ENCODE results near the gene NUB1.
A peak's percentile ranks its signal among the peaks of the same experiment; 100 is the strongest.
"Not testable (repeated sequence)": the region's sequence is repeated elsewhere in the genome, so short reads cannot be mapped to it uniquely, and the experiment has no call there.

Gene NUB1

GRCh38 chr7:151341357-151342101, at the start of gene NUB1:
Gene NUB1 (plus strand): TSS chr7:151341812. CDS start chr7:151345350, 3,538 bp downstream.
- DNase-seq (ENCODE audit: low spot score), result peak; percentile 71

GRCh38 chr7:151292850-151293249, 48.8 kb upstream of the NUB1 start:
- DNase-seq (ENCODE audit: low spot score), result no peak

DNA sequence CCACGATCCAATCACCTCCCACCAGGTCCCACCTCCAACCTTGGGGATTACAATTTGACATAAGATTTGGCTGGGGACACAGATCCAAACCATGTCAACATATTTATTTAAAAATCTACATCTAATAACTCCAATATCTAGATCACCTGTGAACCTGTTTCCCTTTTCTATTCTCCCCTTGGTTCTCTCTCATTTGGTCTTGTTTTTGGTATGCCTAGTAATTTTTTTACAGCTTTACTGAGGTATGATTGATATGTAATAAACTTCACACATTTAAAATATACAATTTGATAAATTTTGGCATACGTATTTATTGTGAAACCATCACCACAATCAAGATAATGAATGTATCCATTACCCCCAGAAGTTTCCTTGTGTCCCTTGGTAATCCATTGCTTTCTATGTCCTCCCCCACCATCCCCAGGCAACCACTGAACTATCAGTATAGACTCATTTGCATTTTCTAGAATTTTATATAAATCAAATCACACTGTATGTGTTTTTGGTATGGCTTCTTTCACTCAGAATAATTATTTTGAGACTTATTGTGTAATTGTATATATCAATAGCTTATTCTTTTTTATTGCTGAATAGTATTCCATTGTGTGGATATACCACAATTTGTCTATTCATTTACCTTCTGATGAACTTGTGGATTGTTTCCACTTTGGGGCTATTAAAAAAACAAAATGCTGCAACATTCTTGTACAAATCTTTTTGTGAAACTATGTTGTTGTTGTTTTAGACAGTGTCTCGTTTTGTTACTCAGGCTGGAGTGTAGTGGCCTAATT, 45.2 kb upstream of the NUB1 start:
- no peak for DNase-seq (ENCODE audit: low spot score)

- no peak for DNase-seq (ENCODE audit: low spot score)
These were observed 42.8 kb upstream of the NUB1 start for GRCh38 chr7:151298765-151299164.

GRCh38 chr7:151299530-151299929, 42.1 kb upstream of the NUB1 start:
- no peak for DNase-seq (ENCODE audit: low spot score)

GRCh38 chr7:151299940-151300645, 41.5 kb upstream of the NUB1 start:
- DNase-seq (ENCODE audit: low spot score), result no peak

- no peak for DNase-seq (ENCODE audit: low spot score)
These were observed 39.8 kb upstream of the NUB1 start for GRCh38 chr7:151301471-151302462.

DNA sequence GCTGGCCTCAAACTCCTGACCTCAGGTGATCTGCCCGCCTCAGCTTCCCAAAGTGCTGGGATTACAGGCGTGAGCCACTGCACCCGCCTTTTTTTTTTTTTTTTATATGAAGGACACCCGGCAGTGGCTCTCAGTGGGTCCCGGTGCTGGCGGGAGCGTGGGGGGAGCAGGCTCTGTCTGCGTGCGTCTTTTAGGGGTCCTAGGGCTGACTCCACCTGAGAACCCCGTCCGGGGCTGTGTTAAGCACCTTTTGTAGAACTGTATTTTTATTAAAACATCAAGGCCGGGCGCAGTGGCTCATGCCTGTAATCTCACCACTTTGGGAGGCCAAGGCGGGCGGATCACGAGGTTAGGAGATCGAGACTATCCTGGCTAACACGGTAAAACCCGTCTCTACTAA, 37.4 kb upstream of the NUB1 start:
- DNase-seq (ENCODE audit: low spot score), result not testable (repeated sequence)

DNA sequence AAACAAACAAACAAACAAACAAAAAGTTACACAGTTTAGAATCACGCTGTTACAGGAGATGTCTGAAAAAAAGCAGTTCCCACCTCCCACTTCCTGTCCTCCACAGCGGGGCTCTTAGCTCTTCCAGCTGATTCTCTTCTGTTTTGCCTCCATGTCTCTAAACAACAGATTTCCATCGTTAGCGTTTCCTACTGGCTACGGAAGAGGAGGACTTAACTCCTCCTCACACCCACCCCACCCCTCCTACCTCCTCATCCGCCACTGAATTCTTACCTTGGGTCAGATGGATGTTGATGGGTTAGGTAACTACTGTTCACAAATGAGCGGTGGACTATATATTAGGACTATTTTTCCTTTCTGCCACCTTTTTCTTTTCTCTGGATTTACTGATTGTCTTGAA, 36.8 kb upstream of the NUB1 start:
- DNase-seq (ENCODE audit: low spot score), result no peak

- no peak for DNase-seq (ENCODE audit: low spot score)
These were observed 35.2 kb upstream of the NUB1 start for GRCh38 chr7:151306374-151306773.

GRCh38 chr7:151306860-151307259, 34.8 kb upstream of the NUB1 start:
- no peak for DNase-seq (ENCODE audit: low spot score)

DNA sequence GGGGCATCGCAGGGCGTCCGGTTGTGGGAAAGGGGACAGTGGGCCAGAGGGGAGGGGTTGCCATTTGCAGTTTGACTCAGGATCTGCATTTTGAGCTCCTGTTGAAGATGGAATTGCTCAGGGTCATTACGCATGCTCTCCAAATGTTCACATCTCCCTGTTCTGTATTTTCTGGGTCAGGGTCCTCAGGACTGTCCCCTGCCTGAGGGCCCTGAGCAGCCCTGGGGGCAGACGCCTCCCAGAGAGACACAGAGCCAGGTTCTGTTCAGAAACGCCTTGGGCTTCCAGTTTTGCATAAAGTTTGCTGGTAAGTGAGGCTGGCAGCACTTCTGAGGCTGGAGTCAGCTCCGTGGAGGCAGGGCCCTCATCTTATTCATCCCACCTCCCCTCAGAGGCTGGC, 34.1 kb upstream of the NUB1 start:
- no peak for DNase-seq (ENCODE audit: low spot score)

DNA sequence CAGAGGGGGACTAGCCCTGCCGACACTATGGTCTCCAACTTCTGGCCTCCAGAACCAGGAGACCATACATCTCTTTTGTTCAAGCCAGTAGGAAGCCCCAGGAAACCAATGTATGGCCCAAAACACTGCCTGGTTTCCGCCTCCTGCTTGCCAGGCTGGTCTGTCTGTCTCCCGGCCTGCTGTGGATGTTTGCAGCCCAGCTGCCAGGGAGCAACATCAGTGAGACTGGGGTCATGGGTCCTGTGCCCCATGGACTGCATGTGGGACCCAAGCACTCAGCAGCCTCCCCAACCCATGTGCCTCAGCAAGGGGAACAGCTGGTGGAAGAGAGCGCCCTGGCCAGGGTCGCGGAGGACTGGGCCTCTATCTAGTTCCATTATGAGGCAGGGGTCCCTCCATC, 33.4 kb upstream of the NUB1 start:
- no peak for DNase-seq (ENCODE audit: low spot score)

DNA sequence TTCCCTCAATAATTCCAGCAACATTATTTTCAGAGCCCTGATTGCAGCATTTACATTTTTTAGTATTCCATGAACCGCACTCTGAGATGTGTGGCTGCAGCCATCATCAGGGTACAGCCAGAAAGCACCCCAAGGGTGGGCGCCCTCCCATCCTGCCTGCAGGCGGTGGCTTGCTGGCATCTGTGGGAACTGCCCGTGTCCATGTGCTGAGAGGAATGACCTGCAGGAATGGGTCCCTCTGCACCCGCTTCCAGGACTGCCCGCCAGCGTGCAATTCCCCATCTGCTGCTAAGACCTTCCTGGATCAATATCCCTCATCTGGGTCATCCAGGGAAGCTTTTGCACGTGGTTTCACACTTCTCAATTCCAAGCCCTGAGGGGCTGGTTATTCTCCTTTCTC, 32.8 kb upstream of the NUB1 start:
- DNase-seq (ENCODE audit: low spot score), result no peak

DNA sequence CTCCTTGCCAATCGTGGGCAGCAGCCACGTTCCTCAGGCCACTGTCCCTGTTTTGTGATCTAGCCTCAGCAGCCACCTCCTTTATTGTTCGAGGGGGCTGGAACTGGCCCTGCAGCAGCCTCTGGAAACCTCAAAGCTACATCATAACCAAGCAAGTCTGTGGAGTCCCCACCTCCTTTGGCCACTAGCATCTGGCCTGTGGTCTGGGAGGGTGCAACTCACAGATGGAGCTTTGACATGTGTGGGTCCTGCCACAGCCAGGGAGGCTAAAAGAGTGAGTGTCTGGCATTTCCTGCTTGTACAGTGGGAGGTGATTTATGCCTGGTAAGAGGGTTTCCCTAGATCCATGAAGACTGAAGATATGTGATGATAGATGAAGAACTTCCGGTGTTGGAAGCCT, 32.3 kb upstream of the NUB1 start:
- DNase-seq (ENCODE audit: low spot score), result no peak

DNA sequence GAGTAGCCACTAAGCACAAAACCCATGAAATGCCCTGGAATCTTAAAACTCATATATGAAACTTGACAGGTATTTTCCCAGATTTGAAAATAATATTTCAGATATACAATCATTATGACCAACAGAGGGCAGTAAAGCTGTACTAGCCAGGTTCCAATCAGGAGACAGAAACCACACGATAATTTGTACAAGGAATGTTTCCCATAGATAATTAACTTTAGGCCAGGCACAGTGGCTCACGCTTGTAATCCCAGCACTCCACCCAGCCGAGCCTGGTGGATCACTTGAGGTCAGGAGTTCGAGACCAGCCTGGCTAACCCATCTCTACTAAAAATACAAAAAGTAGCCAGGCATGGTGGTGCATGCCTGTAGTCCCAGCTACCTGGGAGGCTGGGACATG, 31.0 kb upstream of the NUB1 start:
- DNase-seq (ENCODE audit: low spot score), result peak; percentile 10

DNA sequence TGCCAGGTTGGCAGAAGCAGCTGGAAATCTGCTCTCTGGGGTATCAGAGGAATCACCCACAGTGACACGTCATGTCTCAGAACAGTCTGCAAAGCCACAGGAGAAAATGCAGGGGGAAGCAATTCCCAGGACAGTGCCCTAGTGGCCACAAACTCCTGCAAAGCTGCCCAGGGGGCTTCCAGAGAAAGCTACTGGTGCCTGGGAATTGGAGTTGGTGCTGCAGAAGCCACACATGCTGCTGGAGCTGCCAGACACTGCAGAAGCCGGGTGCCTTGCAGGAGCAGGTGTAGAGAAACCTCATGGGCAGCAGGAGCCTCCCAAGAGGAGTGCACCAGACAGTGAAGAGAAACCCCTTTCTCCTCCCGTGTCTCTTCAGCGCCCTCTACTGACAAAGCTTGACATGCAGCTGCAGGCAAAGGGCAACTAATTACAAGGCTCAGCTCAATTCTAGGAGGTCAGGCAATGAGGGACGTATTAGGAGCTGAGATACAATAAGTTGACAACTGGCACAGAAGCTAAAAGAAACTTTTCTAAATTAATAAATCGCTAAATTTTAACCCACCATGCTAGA, 30.2 kb upstream of the NUB1 start:
- no peak for DNase-seq (ENCODE audit: low spot score)

GRCh38 chr7:151312356-151312755, 29.3 kb upstream of the NUB1 start:
- DNase-seq (ENCODE audit: low spot score), result no peak

GRCh38 chr7:151312831-151313809, 28.5 kb upstream of the NUB1 start:
- DNase-seq (ENCODE audit: low spot score), result no peak

DNA sequence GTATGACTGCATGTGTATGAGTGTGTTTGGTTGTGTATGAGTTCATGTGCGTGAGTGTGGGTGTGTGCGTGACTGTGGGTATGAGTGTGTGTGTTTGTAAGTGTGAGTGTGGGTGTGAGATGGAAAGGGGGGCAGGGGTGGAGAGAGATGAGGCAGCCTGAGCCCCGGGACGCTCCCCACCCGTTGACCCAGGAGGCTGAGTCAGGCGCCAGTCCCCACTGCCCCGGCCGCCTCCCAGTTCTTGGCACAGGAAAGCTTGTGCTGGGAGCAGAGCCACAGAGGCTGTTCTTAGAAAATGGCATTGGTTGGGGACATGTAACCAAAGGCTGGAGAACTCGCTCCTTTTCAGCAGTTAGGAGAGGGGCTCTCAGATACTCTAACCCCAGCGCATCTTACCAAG, 27.8 kb upstream of the NUB1 start:
- DNase-seq (ENCODE audit: low spot score), result no peak

Data from COLO829 (cell line).